Activated CD8-positive, alpha-beta T cell treated with anti-CD3 and anti-CD28 coated beads for 36 hours (primary cell): Measurements from ENCODE around the gene POLD4. TPM values are rescaled to one million over a fixed set of nuclear protein-coding genes. Genes with fewer than 3 reads are reported as not detected.
"Not testable (repeated sequence)": the region's sequence is repeated elsewhere in the genome, so short reads cannot be mapped to it uniquely, and the experiment has no call there.

Source experiments
- ATAC-seq: fragments of 200-7000 bp; cut with Tn5 transposase; one replicate; pipeline ENCODE4 v1.10.0; 2021; ENCODE audit warnings: mild to moderate bottlenecking, moderate library complexity
- CTCF ChIA-PET: fragments of 350-600 bp; sonication (Branson Sonifier 250); formaldehyde crosslinking; loops from one replicate; lab custom pipeline; 2021; ENCODE audit warnings: antibody characterized with exemption; lab: Charles Lee
- POLR2A ChIA-PET: fragments of 350-600 bp; sonication (Branson Sonifier 250); formaldehyde crosslinking; loops from one replicate; lab custom pipeline; 2021; ENCODE audit warnings: antibody characterized with exemption; lab: Charles Lee
- DNase-seq: peaks from one replicate; pipeline ENCODE4 v3.0.0-alpha.2; 2020
- H3K27ac Mint-ChIP-seq: one replicate; pipeline ENCODE4 v1.8.0; 2021; ENCODE audit warnings: mild to moderate bottlenecking, mixed read lengths
- H3K27me3 Mint-ChIP-seq: one replicate; pipeline ENCODE4 v1.8.0; 2021; ENCODE audit warnings: mixed read lengths
- H3K36me3 Mint-ChIP-seq: one replicate; pipeline ENCODE4 v1.8.0; 2021; ENCODE audit warnings: low read depth, mixed read lengths
- H3K4me1 Mint-ChIP-seq: one replicate; pipeline ENCODE4 v1.8.0; 2021; ENCODE audit warnings: low read depth, mixed read lengths
- H3K4me3 Mint-ChIP-seq: one replicate; pipeline ENCODE4 v1.8.0; 2021; ENCODE audit warnings: mild to moderate bottlenecking, moderate library complexity, mixed read lengths
- H3K9me3 Mint-ChIP-seq: one replicate; pipeline ENCODE4 v1.8.0; 2021; ENCODE audit warnings: mixed read lengths
- intact Hi-C: fragments of 100-400 bp; cut with micrococcal nuclease; formaldehyde crosslinking; loops from one replicate; pipeline ENCODE4 v1.10.0; 2022
- total RNA-seq, 2 experiments: library from RNA; stranded (reverse); gene quantifications; one replicate each; pipeline ENCODE4 v1.2.3, GENCODE V29; 2021
- TF ChIP-seq, protein P1 (sequence below): fragments of 200-600 bp; IDR thresholded peaks from one replicate; pipeline ENCODE4 v1.8.0; 2022; ENCODE audit warnings: antibody characterized with exemption, mild to moderate bottlenecking

Gene POLD4
- total RNA-seq, 2 experiments from 2014 or later, result 34.1 to 36.1 TPM

DNA sequence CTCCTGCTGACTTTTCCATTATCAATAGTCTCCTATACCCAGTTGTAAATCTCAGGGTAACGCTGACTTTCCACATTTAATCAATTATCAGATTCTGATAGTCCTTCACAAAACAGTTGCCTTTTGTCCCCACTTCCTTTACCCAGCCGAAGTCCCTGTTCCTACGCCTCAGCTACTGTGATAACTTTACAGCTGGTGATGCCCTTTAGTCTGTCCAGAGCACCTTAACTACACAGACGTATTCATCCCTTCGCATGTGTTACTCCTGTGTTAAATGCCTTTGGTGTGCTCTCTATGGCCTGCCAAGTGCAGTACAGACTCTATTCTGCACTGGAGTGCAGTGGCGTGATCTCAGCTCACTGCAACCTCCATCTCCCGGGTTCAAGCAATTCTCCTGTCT, 29.8 kb downstream of the POLD4 start:
- Mint-ChIP-seq H3K4me3 (no peak overlapping the region), H3K27ac (no peak overlapping the region), H3K9me3 (no peaks in the 10 kb centered on the region), H3K27me3 (no peaks in the 10 kb centered on the region), H3K4me1 (peaks cover 3% of the 10 kb centered on the region), H3K36me3 (peaks cover 1% of the 10 kb centered on the region)
- intact Hi-C loops, result no loop called here
- TF ChIP-seq, protein P1, sequence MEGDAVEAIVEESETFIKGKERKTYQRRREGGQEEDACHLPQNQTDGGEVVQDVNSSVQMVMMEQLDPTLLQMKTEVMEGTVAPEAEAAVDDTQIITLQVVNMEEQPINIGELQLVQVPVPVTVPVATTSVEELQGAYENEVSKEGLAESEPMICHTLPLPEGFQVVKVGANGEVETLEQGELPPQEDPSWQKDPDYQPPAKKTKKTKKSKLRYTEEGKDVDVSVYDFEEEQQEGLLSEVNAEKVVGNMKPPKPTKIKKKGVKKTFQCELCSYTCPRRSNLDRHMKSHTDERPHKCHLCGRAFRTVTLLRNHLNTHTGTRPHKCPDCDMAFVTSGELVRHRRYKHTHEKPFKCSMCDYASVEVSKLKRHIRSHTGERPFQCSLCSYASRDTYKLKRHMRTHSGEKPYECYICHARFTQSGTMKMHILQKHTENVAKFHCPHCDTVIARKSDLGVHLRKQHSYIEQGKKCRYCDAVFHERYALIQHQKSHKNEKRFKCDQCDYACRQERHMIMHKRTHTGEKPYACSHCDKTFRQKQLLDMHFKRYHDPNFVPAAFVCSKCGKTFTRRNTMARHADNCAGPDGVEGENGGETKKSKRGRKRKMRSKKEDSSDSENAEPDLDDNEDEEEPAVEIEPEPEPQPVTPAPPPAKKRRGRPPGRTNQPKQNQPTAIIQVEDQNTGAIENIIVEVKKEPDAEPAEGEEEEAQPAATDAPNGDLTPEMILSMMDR, result no peak
- POLR2A ChIA-PET, result interaction anchor here (0.9 to 1.8 kb wide), 2 partner anchors 10 to 19 kb away, joined by 3 to 6 read pairs; no protein-coding TSS in a partner anchor
- CTCF ChIA-PET, result interaction anchor here (0.9 to 10.4 kb wide), 5 partner anchors 22 to 156 kb away, joined by 3 to 62 read pairs (median 9); no protein-coding TSS in a partner anchor
- no peak for ATAC-seq
- no peak for DNase-seq

DNA sequence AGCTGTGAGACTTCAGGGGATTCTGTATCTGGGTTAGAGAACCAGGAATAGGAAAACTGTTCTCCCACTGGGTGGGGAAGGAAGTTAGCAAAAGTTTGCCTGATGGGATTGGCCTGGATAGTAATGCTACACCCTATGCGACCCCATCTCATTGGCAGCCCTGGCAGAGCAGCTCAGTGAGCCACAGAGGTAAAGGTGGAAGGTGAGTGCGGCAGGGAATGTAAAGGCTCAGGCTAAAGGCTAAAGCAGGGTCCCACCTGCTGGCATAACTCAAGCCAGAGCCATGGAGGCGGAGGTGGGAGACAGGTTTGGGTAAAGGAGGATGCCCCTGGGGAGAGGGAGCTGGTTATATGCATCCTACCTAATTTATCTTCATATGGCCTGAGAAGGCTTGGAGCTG, 31.3 kb downstream of the POLD4 start:
- H3K27ac Mint-ChIP-seq, result no peak overlapping the region
- ChIA-PET POLR2A (interaction anchor here (0.6 to 1.8 kb wide), 5 partner anchors 9 to 81 kb away, joined by 3 to 6 read pairs (median 3); no protein-coding TSS in a partner anchor), CTCF (interaction anchor here (0.9 to 10.4 kb wide), 8 partner anchors 11 to 60 kb away, joined by 3 to 62 read pairs (median 7); partner anchors contain the start of gene POLD4)
- H3K36me3 Mint-ChIP-seq, result peaks cover 3% of the 10 kb centered on the region
- intact Hi-C loops, result no loop called here
- no peaks in the 10 kb centered on the region for H3K27me3 Mint-ChIP-seq
- no peaks in the 10 kb centered on the region for H3K9me3 Mint-ChIP-seq
- H3K4me3 Mint-ChIP-seq, result no peak overlapping the region
- ATAC-seq (no peak), DNase-seq (no peak)
- peaks cover 7% of the 10 kb centered on the region for H3K4me1 Mint-ChIP-seq
- TF ChIP-seq, protein P1, result no peak

DNA sequence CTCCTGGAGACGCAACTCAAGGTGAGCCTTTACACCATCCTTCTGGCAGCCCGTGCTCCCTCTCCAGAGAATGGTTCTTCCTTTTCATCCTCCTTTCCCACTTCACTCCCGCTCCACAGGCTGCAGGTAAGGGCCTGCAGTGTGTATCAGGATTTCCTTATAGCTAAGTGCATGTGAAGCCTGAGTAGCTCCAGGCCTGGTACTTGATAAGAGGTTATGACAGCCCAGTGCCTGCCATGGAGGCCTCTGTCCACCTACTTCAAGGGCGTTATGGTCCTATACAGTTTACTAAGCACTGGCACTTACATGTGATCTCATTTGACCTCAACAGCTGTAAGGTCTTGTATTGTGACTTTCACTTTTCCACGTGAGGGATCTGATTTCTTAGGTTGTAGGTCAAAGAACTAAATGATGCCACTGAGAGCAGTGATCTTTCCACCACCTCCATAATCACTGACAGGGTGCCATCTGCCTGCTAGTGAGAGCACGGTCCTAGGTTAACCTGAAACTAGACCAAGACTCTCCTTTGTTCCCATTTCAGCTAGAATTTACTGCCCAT, 32.0 kb downstream of the POLD4 start:
- TF ChIP-seq, protein P1, result no peak
- Mint-ChIP-seq H3K4me3 (no peak overlapping the region), H3K27me3 (no peaks in the 10 kb centered on the region), H3K27ac (no peak overlapping the region), H3K9me3 (no peaks in the 10 kb centered on the region), H3K4me1 (peaks cover 7% of the 10 kb centered on the region), H3K36me3 (peaks cover 3% of the 10 kb centered on the region)
- DNase-seq (no peak), ATAC-seq (no peak)
- intact Hi-C loops, result no loop called here
- ChIA-PET POLR2A (interaction anchor here (0.7 to 1.1 kb wide), 5 partner anchors 19 to 80 kb away, joined by 3 to 5 read pairs (median 3); no protein-coding TSS in a partner anchor), CTCF (interaction anchor here (1.3 to 10.4 kb wide), 8 partner anchors 12 to 61 kb away, joined by 3 to 62 read pairs (median 10); partner anchors contain the start of gene POLD4)

DNA sequence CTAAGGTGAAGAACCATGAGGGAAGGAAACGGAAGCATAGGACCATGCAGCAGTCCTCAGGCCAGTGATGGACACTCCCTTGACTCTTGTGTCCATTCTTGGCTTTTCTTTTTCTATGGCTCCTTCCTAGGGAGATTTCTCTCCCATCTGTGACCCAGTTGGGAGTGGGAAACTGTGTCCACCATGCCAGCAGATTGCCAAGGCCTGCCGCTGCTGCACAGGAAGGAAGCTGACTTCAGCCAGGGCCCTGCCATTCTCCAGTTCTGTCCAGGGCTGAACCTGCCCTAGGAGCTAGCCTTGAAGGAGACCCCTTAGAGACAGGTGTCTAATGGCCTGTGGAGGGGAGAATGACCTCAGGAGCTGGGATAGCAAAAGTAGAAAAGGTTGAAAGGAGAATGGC, 32.7 kb downstream of the POLD4 start:
- intact Hi-C loops, result no loop called here
- Mint-ChIP-seq H3K4me3 (no peak overlapping the region), H3K27me3 (no peaks in the 10 kb centered on the region), H3K36me3 (peaks cover 3% of the 10 kb centered on the region), H3K9me3 (no peaks in the 10 kb centered on the region), H3K4me1 (peaks cover 7% of the 10 kb centered on the region), H3K27ac (no peak overlapping the region)
- no peak for DNase-seq
- ChIA-PET POLR2A (interaction anchor here (1.1 kb wide), 1 partner anchor 24 kb away, joined by 5 read pairs; no protein-coding TSS in a partner anchor), CTCF (interaction anchor here (1.5 to 10.4 kb wide), 6 partner anchors 25 to 62 kb away, joined by 4 to 62 read pairs (median 16); partner anchors contain the start of gene POLD4)
- no peak for ATAC-seq
- TF ChIP-seq, protein P1, result no peak

DNA sequence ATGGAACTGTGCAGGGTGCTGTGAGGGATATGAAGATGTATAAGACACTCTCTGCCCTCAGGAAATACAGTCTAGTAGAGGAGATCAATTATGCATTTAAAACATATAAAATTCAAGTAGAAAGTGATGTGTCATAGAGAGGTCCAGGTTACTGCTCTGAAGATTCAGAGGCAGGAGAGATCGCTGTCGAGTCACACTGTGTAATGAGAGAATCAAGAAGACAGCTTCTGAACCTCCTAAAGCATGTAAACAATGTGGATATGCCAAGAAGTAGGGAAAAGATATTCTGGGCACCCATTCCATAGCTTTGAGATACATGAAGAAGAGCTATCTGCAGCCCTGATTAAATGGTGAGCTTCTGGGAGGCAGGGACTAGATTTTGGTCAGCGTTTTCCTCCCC, 33.3 kb downstream of the POLD4 start:
- CTCF ChIA-PET, result interaction anchor here (1.3 to 10.4 kb wide), 7 partner anchors 12 to 62 kb away, joined by 3 to 65 read pairs (median 21); partner anchors contain the start of genes GRK2 and POLD4

DNA sequence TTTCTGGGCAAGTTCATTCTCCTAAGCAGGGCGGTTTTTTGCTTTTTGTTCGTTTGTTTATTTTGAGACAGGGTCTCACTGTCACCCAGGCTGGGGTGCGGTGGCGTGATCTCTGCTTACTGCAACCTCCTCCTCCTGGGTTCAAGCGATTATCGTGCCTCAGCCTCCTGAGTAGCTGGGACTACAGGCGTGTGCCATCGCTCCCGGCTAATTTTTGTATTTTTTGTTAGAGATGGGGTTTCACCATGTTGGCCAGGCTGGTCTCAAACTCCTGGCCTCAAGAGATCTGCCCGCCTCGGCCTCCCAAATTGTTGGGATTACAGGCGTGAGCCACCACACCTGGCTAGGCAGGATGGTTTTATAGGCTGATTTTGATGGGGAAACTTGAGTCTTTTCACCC, 34.5 kb downstream of the POLD4 start:
- H3K4me3 Mint-ChIP-seq, result peak overlapping the region; percentile 94
- ATAC-seq, H3K9me3 Mint-ChIP-seq, H3K4me1 Mint-ChIP-seq, DNase-seq, H3K36me3 Mint-ChIP-seq, intact Hi-C loops, H3K27ac Mint-ChIP-seq, H3K27me3 Mint-ChIP-seq: not testable (repeated sequence)
- ChIA-PET CTCF (interaction anchor here (1.0 to 10.4 kb wide), 11 partner anchors 15 to 71 kb away, joined by 3 to 65 read pairs (median 11); partner anchors contain the start of genes GRK2, POLD4 and SSH3), POLR2A (interaction anchor here (1.1 to 2.6 kb wide), 5 partner anchors 14 to 79 kb away, joined by 3 to 21 read pairs (median 6); partner anchors contain the start of gene ANKRD13D)

More for the DNA sequence above, 33.3 kb downstream of the POLD4 start:
- Mint-ChIP-seq H3K27me3 (no peaks in the 10 kb centered on the region), H3K9me3 (no peaks in the 10 kb centered on the region), H3K36me3 (peaks cover 3% of the 10 kb centered on the region), H3K4me3 (no peak overlapping the region), H3K27ac (no peak overlapping the region), H3K4me1 (peaks cover 7% of the 10 kb centered on the region)
- intact Hi-C loops, result no loop called here
- TF ChIP-seq, protein P1, result no peak
- no peak for ATAC-seq
- no peak for DNase-seq
- POLR2A ChIA-PET, result interaction anchor here (0.6 to 1.1 kb wide), 4 partner anchors 12 to 49 kb away, joined by 3 to 4 read pairs (median 3); partner anchors contain the start of gene ANKRD13D
